ENCODE results near the gene PCSK6. TPM values are rescaled to one million over a fixed set of nuclear protein-coding genes. Genes with fewer than 3 reads are reported as not detected.

PCSK6 gene
- total RNA-seq, 1 experiment from 2014 or later, result 26.3 TPM

DNA sequence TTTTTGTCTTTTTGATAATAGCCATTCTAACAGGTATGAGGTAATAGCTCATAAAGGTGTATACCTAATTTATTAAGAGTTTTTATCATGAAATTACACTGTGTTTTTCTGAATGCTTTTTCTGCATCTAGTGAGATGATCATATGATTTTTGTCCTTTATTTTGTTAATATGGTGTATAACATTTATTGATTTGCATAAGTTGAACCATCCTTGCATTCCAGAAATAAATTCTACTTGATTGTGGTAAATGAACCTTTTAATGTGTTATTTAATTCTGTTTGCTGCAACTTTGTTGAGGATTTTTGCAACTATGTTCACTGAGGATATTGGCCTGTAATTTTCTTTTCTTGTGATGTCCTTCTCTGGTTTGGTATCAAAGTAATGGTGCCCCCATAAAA lies 28.0 kb upstream of the PCSK6 start:
- no peak for DNase-seq
- peaks cover 19% of the 10 kb centered on the region for H3F3A ChIP-seq (ENCODE audit: insufficient read depth, low read depth)
- no peak overlapping the region for H3K4me3 ChIP-seq
- H3K27me3 ChIP-seq (ENCODE audit: insufficient read depth, low read depth), result no peaks in the 10 kb centered on the region
- H4K20me1 ChIP-seq (ENCODE audit: insufficient read depth), result no peaks in the 10 kb centered on the region
- no peaks in the 10 kb centered on the region for H3K36me3 ChIP-seq (ENCODE audit: low read depth)
- H2AFZ ChIP-seq, result no peak overlapping the region
- H3K9me2 ChIP-seq (ENCODE audit: insufficient read depth), result no peaks in the 10 kb centered on the region
- ChIA-PET CTCF (no interaction called here), POLR2A (ENCODE audit: unreplicated experiment) (no interaction called here)
- intact Hi-C loops (cut with micrococcal nuclease; ENCODE audit: unreplicated experiment), result no loop called here
- no TSS peak for BruUV-seq (replicated peaks)
- TF ChIP-seq, protein P1, sequence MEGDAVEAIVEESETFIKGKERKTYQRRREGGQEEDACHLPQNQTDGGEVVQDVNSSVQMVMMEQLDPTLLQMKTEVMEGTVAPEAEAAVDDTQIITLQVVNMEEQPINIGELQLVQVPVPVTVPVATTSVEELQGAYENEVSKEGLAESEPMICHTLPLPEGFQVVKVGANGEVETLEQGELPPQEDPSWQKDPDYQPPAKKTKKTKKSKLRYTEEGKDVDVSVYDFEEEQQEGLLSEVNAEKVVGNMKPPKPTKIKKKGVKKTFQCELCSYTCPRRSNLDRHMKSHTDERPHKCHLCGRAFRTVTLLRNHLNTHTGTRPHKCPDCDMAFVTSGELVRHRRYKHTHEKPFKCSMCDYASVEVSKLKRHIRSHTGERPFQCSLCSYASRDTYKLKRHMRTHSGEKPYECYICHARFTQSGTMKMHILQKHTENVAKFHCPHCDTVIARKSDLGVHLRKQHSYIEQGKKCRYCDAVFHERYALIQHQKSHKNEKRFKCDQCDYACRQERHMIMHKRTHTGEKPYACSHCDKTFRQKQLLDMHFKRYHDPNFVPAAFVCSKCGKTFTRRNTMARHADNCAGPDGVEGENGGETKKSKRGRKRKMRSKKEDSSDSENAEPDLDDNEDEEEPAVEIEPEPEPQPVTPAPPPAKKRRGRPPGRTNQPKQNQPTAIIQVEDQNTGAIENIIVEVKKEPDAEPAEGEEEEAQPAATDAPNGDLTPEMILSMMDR (conservative IDR thresholded peaks at IDR 0.05), result no peak
- H3K4me1 ChIP-seq (replicated peaks; ENCODE audit: insufficient read depth), result peaks cover 22% of the 10 kb centered on the region
- H3K79me2 ChIP-seq (ENCODE audit: low read depth), result no peaks in the 10 kb centered on the region
- H3K27ac ChIP-seq, result no peak overlapping the region
- H3K9me3 ChIP-seq (ENCODE audit: insufficient read depth, low read depth), result peaks cover 15% of the 10 kb centered on the region
- no peak overlapping the region for H3K4me2 ChIP-seq

DNA sequence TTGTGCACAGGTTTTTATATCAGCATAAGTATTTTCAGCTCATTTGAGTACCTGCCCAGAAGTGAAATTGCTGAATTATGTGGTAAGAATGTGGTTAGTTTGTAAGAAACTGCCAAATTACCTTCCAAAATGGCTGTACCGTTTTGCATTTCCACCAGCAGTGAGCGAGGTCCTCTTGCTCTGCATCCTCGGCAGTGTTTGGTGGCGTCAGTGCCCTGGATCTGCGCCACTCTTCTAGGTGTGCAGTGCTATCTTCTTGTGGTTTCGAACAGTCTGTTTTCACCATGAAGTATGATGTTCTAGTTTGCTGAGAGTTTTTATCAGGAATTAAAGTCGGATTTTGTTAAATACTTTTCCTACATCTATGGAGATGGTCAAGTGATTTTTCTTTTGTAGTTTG lies 24.8 kb upstream of the PCSK6 start:
- Histone ChIP-seq H3K27me3 (ENCODE audit: insufficient read depth, low read depth) (no peaks in the 10 kb centered on the region), H3K79me2 (ENCODE audit: low read depth) (no peaks in the 10 kb centered on the region), H2AFZ (no peak overlapping the region), H3K27ac (no peak overlapping the region), H3K4me2 (no peak overlapping the region), H3K4me1 (replicated peaks; ENCODE audit: insufficient read depth) (no peaks in the 10 kb centered on the region), H3K4me3 (no peak overlapping the region), H4K20me1 (ENCODE audit: insufficient read depth) (no peaks in the 10 kb centered on the region), H3K9me2 (ENCODE audit: insufficient read depth) (no peaks in the 10 kb centered on the region), H3K9me3 (ENCODE audit: insufficient read depth, low read depth) (peaks cover 15% of the 10 kb centered on the region), H3K36me3 (ENCODE audit: low read depth) (no peaks in the 10 kb centered on the region), H3F3A (ENCODE audit: insufficient read depth, low read depth) (no peaks in the 10 kb centered on the region)
- no TSS peak for BruUV-seq (replicated peaks)
- TF ChIP-seq EZH2 (IDR thresholded peaks at IDR 0.05; ENCODE audit: low read depth), result no peak
- TF ChIP-seq, protein P1 (conservative IDR thresholded peaks at IDR 0.05), result no peak
- POLR2A ChIA-PET (ENCODE audit: unreplicated experiment), result no interaction called here
- CTCF ChIA-PET, result no interaction called here
- no peak for DNase-seq
- intact Hi-C loops (cut with micrococcal nuclease; ENCODE audit: unreplicated experiment), result no loop called here

DNA sequence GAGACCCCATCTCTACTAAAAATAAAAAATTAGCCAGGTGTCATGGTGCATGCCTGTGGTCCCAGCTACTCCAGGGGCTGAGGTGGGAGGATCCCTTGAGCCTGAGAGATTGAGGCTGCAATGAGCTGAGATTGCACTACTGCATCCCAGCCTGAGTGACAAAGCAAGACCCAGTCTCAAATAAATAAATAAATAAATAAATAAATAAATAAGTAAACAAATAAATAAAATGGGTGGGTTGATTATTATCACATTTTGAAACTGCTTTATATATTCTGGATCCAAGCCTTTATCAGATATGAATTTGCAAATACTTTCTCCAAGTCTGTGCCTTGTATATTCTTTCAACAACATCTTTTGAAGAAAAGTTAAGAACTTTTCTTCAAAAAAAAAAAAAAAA lies 22.2 kb upstream of the PCSK6 start:
- H3K9me3 ChIP-seq (ENCODE audit: insufficient read depth, low read depth), result peaks cover under 1% of the 10 kb centered on the region; the same call in 1 of the 2 replicates
- ChIA-PET POLR2A (ENCODE audit: unreplicated experiment) (no interaction called here), CTCF (no interaction called here)
- no peak overlapping the region for H3K4me2 ChIP-seq
- H3K4me1 ChIP-seq (replicated peaks; ENCODE audit: insufficient read depth), result no peaks in the 10 kb centered on the region
- H3K9me2 ChIP-seq (ENCODE audit: insufficient read depth), result no peaks in the 10 kb centered on the region
- BruUV-seq (replicated peaks), result no TSS peak
- H2AFZ ChIP-seq, result no peak overlapping the region
- no peaks in the 10 kb centered on the region for H3F3A ChIP-seq (ENCODE audit: insufficient read depth, low read depth)
- H3K36me3 ChIP-seq (ENCODE audit: low read depth), result no peaks in the 10 kb centered on the region
- no peaks in the 10 kb centered on the region for H3K79me2 ChIP-seq (ENCODE audit: low read depth)
- H3K27me3 ChIP-seq (ENCODE audit: insufficient read depth, low read depth), result no peaks in the 10 kb centered on the region
- intact Hi-C loops (cut with micrococcal nuclease; ENCODE audit: unreplicated experiment), result no loop called here
- H3K4me3 ChIP-seq, result no peak overlapping the region
- no peak overlapping the region for H3K27ac ChIP-seq
- TF ChIP-seq, protein P1 (conservative IDR thresholded peaks at IDR 0.05), result no peak
- no peak for TF ChIP-seq EZH2 (IDR thresholded peaks at IDR 0.05; ENCODE audit: low read depth)
- H4K20me1 ChIP-seq (ENCODE audit: insufficient read depth), result no peaks in the 10 kb centered on the region
- DNase-seq, result no peak
